ENCODE measurements around the gene VTI1A. TPM values are rescaled to one million over a fixed set of nuclear protein-coding genes. Genes with fewer than 3 reads are reported as not detected.

VTI1A gene
- total RNA-seq, 1 experiment from 2014 or later, result 30.5 TPM

DNA sequence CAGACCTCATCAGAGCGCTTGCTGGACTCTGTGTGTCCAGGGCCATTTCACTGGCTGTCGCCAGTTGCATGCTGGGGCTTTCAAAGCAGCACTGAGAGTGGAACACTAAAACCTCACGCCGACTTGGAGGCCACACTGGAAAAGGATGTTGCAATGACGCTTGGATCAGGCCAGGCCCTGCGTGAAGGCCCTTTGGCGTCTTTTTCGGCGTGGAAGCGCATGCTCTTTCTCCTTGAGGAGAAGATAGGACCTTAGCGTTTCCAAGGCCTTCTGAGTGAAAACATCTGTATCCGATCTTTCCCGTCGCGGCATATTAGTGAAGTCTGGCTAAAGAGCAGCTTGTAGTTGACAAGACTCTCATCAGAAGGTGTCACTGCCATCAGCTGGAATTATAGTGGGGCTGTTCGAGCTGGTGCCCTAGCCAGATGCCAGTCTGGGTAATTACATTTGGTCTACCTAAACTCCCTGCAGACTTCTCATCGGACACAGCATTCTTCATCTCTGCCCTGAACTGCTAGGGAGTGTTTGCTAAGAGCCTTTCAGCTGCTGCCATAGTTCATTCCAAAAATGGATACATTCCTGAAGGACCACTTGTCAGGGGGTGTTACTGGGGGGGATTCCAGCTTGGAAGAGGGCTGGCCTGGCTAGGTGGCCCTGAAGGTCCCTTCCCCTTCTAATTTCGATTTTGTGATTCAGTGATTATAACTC is 335.3 kb downstream of the VTI1A start:
- DNase-seq (ENCODE audit: low spot score), result no peak

DNA sequence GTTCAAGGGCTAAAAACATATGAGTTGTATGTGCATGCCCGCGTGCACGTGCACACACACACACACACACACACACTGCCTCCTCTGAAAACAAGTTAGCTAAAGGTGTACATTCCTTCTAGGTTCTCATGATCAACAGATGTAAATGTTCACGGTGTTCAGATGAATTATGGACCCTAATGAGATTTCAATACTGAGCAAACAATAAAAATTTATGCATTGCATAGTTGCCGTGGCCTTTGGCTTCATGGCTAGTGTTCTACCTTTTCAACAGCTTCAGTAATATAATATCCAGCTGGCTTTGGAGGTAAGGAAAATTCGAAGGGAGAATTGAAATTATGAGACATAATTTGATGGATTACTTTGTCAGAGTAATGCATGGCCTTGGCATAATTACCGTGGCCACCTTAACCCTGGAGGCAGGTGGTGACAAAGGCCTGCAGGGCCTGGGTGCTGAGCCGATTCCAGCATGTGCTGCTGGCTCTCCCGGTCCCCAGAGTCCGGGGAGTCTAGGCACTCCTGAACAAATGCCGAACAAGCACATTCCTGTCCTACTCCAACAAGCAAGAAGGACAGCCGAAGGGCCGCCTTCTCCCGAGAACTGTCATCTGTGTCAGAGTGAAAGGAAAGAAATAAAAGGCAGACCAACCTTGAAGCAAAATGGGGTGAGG is 336.5 kb downstream of the VTI1A start:
- DNase-seq (ENCODE audit: low spot score), result no peak

DNA sequence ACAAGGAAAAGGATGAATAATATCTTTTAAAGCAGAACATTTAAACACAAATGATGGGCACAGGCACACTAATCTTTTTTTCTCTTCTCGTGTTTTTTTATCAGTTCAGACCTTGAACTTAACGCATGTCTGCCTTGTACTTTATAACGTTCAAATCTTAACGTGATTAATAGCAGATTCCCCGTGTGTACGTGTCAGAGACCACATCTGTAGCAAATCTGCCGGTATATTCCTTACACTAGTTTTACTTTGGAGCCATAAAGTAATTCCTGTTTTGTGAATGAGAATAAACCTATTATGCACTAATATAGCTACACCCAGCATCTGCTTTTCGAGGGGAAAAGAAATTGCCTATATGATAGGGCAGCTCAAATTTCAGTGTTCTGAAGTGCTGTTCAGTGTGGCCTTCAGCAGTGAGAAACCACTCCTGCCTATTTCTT is 337.0 kb downstream of the VTI1A start:
- no peak for DNase-seq (ENCODE audit: low spot score)

DNA sequence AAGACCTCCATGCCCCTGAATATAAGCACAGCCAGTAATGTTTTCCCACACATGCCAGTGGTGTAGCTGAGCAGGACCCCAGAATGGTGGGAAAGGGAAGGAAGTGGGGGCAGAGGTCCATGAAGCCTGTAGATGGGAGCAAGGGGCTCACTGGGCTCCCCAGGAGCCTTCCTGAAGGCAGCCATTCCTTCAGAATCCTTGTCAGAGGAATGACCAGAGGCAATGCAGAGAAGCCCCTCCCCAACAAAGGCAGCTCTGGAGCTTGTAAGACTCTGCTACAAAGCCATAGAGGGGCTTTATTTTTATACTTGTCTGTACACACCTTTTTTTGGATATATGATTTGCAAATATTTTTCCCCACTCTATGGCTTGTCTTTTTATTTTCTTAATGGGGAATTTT is 338.1 kb downstream of the VTI1A start:
- no peak for DNase-seq (ENCODE audit: low spot score)

- no peak for DNase-seq (ENCODE audit: low spot score)
Observed at GRCh38 chr10:112789248-112789647, 342.2 kb downstream of the VTI1A start.

GRCh38 chr10:112790030-112790429 is 343.0 kb downstream of the VTI1A start:
- DNase-seq (ENCODE audit: low spot score), result no peak

DNA sequence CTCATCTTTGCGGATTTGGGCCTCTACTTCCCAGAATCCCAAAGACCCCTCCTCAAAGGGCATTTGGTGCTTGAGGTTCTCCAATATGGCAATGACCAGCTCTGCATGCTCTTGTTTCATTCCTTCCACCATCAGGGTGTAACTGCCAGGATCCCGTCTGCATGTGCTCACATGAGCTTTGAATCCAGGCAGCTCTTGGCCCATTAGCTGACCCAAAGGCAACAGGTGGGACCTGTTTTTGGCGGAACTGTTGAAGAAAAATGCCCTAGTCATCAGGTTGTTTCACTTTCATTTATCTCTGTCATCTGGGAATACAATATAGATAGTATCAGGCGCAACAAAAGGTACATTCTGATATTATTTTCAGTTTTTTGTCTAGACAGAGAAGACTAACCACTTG is 343.9 kb downstream of the VTI1A start:
- no peak for DNase-seq (ENCODE audit: low spot score)

GRCh38 chr10:112791447-112791846 is 344.4 kb downstream of the VTI1A start:
- no peak for DNase-seq (ENCODE audit: low spot score)

GRCh38 chr10:112792487-112793201 is 345.6 kb downstream of the VTI1A start:
- peak; percentile 64 for DNase-seq (ENCODE audit: low spot score)

- peak; percentile 80 for DNase-seq (ENCODE audit: low spot score)
Observed at GRCh38 chr10:112793202-112793921, 346.3 kb downstream of the VTI1A start.

DNA sequence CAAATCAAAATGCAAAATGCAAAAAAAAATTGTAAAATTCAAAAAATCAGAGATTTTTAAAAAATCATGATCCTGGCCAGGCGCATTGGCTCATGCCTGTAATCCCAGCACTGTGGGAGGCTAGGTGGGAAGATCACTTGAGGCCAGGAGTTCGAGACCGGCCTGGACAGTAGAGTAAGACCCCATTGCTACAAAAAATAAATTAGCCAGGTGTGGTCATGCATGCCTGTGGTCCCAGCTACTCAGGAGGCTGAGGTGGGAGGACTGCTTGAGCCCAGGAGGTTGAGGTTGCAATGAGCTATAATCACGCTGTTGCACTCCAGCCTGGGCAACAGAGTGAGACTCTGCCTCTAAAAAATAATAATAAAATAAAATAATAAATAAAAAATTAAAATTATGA is 347.2 kb downstream of the VTI1A start:
- no peak for DNase-seq (ENCODE audit: low spot score)

DNA sequence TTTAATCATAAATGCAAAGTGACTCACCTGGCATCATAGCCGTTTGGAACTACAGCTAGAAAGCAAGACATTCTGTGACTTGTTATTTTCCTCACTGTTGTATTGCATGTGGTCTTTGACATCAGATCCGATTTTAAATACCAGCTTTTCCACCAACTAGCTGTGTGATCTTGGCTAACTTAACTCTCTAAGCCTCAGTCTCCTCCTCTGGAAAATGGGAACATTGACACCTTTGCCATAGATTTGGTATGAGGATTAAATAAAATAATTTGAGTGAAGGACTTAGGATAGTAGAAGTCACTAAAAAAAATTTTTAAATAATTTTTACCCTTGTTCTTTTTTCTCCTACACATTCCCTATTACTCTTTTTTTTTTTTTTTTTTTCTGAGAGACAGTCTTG is 348.1 kb downstream of the VTI1A start:
- DNase-seq (ENCODE audit: low spot score), result no peak

DNA sequence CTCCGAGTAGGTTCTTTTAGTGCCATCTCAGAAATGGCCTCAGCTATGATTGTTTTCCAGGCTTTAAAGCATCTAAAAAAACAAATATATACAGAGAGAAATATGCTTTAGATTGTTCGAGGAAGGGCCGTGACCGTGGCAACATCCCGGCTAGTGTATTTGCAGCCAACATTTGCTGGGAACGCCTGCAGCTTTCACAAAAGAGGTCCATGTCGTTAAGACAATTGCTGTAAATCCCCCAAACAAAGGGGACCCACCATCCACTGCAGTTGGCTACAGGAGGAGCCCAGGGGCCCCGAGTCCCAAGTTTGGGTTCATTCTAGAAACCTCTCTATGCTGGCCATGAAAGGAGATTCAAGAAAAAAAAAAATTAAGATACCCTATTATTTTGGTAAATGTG is 350.2 kb downstream of the VTI1A start:
- DNase-seq (ENCODE audit: low spot score), result no peak

DNA sequence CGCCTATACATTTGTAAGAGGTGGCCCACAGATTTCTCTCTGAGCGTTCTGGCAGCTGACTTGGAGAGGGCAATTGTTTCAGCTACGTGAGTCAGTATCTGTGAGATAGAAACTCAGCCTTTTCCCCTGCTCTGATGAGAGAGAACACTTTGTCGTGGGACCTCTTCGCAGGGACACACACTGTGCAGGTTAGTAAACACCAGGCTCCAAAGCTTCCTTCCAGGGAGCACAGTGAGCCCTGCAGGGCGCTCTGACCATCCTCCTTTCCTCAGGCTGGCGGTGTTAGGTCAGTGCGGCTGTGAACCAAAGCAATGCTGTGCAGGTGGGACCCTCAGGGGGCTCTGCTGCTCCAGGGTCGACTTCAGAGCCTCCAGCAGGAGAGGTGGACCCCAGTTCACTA is 350.8 kb downstream of the VTI1A start:
- DNase-seq (ENCODE audit: low spot score), result no peak

DNA sequence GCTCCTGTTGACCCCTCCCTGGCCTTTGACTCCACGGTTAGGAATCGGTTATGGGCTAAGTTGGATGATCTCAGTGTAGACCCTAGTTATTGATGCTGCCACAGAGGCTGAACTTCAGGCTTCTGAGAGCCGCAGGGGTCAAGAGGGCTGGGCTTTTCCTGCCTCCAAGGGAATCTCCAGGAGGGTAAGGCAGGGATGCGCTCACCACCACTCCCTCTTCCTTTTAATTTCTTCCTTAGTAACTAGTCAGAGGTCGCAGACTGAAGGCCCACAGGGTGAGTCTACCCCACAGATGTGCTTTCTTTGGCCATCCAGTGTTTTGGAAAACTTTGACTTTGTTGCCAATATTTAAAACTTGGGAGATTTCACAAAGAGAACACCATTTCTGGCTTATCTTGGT is 352.0 kb downstream of the VTI1A start:
- DNase-seq (ENCODE audit: low spot score), result no peak

DNA sequence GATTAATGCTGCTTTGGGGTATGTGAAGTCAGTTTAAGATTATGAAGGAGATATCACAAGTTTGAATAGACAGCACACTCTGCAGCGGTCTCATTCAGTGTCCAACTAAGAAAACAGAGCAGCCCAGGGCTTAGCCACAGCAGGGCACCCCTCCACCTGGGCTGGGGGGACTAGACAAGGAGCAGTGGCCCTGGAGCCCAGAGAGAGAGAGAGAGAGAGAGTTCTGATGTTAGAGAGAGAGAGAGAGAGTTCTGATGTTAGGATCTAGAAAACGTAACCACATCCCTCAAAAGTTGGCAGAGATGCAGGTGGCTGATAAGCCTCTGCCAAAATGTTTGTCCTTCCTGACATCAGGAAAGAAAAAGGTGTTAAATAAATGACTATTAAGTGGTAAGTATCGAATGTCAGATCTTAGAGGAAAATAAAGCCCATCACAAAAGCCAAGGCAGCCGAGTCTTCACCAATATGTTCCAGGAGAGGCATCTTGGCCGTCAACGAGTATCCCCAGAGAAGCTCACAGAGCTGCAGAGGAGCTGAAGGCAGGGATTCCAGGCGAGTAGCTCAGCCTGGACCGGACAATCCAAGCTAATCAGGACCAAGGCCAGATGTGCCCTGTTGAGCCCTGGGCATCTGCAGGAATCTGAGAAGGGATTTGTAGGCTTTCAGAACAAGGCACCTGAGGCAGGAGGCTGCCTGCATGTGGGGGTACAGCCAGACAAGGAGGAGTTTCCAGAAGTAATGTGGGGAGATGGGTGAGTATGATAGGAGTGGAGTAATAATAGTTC is 352.9 kb downstream of the VTI1A start:
- DNase-seq (ENCODE audit: low spot score), result no peak

DNA sequence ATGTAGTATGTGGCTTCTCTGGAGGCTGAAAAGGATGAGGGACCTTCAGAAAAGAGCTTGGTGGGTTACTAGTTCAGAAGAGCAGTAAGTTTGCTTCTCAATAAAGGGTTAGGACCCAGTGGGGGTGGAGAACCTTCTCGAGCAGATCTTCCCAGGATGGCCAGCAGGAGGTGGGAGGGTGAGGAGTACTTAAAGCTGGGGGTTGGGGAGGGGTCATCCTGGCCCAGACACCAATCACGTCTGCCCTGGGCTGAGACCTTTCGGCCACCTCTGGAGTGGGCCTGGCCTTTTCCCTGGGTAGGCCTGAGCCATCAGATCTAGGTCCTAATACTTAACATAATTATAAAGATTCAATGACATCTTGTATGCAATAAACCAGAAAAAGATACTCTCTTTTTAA is 354.0 kb downstream of the VTI1A start:
- DNase-seq (ENCODE audit: low spot score), result no peak

DNA sequence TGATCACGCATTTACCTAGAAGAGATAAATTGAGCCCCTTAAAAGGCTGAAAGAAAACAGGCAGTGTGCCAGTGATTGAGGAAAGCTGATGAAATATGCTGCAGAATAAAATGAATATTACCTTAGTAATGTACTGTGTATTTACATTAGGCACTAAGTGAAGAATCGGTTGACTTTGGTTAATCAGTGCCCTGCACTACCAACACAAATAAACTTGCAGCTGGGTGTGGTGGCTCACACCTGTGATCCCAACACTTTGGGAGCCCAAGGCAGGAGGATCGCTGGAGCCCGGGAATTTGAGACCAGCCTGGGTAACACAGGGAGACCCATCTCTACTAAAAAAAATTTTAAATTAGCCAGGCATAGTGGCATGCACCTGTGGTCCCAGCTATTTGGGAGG is 354.7 kb downstream of the VTI1A start:
- no peak for DNase-seq (ENCODE audit: low spot score)

- DNase-seq (ENCODE audit: low spot score), result no peak
Observed at GRCh38 chr10:112802411-112803022, 355.5 kb downstream of the VTI1A start.

DNA sequence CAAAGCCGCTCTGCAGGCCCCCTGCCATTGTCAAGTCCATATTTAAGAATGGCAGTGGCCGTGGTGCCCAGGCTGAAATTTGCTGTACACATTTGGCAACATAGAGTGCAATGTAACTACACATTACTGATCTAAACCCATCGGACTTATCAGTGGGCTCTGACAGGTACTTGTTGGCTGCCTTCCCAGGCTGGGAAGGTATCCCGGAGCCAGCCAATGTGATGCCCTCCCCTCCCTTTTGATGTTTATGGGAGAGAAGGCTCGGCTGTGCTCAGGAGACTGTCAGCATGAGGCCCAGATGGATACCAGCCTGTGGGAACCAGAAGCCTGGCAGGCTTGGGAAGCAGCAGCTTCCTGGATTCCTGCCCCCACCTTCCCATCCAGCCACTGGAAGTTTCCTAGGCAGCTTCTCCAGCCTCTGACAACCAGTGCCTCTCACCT is 357.0 kb downstream of the VTI1A start:
- DNase-seq (ENCODE audit: low spot score), result peak; percentile 79

GRCh38 chr10:112805254-112805590 is 358.2 kb downstream of the VTI1A start:
- DNase-seq (ENCODE audit: low spot score), result no peak
